GM12865 (cell line): Measurements from ENCODE around the gene BRD1.

Experiments used
- DNase-seq: peaks from one replicate; pipeline ENCODE4 v3.0.0; 2010; ENCODE audit warnings: low read depth
- H3K4me3 ChIP-seq: 2 replicates; pipeline ENCODE4 v1.5.1; 2011; ENCODE audit warnings: mild to moderate bottlenecking, low read depth, low read length, control low read depth
- CTCF ChIP-seq: IDR thresholded peaks from 2 replicates; pipeline ENCODE4 v1.5.1; 2011; ENCODE audit warnings: low read length, control low read depth, low read depth, inconsistent platforms; ENCODE audit not compliant: insufficient read depth; ENCODE audit errors: missing control alignments

Gene BRD1

GRCh38 chr22:49749885-49750510 lies 77.7 kb downstream of the BRD1 start:
- TF ChIP-seq CTCF = no peak
- no peak overlapping the region for H3K4me3 ChIP-seq
- no peak for DNase-seq

- H3K4me3 ChIP-seq = no peak overlapping the region
- no peak for TF ChIP-seq CTCF
- DNase-seq = no peak
Observed at GRCh38 chr22:49749227-49749626, 78.4 kb downstream of the BRD1 start.

- TF ChIP-seq CTCF = no peak
Observed at GRCh38 chr22:49748514-49748913, 79.2 kb downstream of the BRD1 start.

GRCh38 chr22:49747716-49748115 lies 80.0 kb downstream of the BRD1 start:
- no peak for TF ChIP-seq CTCF
- no peak for DNase-seq
- no peak overlapping the region for H3K4me3 ChIP-seq

More at GRCh38 chr22:49748514-49748913, 79.2 kb downstream of the BRD1 start:
- H3K4me3 ChIP-seq = no peak overlapping the region
- no peak for DNase-seq

DNA sequence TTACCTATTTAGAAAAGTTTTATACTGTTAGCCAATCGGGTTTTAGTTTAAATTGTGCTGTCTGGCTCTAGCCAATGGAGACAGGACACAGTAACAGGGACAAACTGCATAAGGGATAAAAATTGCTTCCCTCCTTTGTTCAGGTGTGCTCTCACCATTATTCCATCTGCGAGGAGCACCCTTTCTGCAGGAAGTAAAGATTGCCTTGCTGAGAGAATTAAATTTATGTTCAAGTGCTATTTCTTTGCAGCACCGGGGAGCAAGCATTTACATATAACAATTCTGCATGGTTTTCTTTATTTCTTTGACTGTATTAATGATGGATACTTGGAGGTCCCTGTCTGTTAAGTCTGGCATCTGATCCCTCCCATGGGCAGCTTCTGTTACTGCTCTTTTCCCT lies 80.5 kb downstream of the BRD1 start:
- no peak overlapping the region for H3K4me3 ChIP-seq
- no peak for DNase-seq
- TF ChIP-seq CTCF = no peak

DNA sequence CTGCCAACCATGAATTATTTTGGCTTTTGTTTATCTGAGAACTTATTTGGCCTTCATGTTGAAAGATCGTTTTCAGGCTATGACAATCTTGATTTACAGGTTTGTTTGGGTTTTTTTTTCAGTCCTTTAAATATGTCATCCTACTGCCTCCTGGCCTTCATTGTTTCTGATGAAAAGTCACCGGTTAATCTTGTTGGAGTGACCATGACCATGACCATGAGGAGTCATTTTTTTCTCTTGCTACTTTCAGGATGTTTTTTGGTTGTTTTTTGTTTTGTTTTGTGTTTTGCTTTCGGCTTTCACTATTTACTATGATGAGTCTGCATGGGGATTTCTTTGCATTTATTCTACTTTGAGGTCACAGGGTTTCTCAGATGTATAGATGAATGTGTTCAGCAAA lies 81.6 kb downstream of the BRD1 start:
- no peak overlapping the region for H3K4me3 ChIP-seq
- DNase-seq = no peak
- TF ChIP-seq CTCF = no peak

GRCh38 chr22:49740242-49740641 lies 87.4 kb downstream of the BRD1 start:
- no peak for TF ChIP-seq CTCF
- H3K4me3 ChIP-seq = no peak overlapping the region
- DNase-seq = no peak
